Skeletal muscle tissue (tissue), 4 donors: Measurements from ENCODE around the gene STIM2. TPM values are rescaled to one million over a fixed set of nuclear protein-coding genes. Genes with fewer than 3 reads are reported as not detected.
"Not testable (repeated sequence)": the region's sequence is repeated elsewhere in the genome, so short reads cannot be mapped to it uniquely, and the experiment has no call there.

Experiments used
- H3K27ac ChIP-seq: one replicate; pipeline ENCODE4 v1.7.0; 2013; ENCODE audit warnings: mild to moderate bottlenecking, low read depth, low read length, inconsistent platforms
- H3K27me3 ChIP-seq, 3 donors: one replicate each; pipeline ENCODE4 v1.7.0; 2013; ENCODE audit warnings: low read length in 3 of 3; ENCODE audit not compliant: control insufficient read depth in 3 of 3, insufficient read depth in 3 of 3
- H3K36me3 ChIP-seq, 3 donors: one replicate each; pipeline ENCODE4 v1.7.0; 2013; ENCODE audit warnings: low read length in 3 of 3; ENCODE audit not compliant: control insufficient read depth in 3 of 3, insufficient read depth in 3 of 3
- H3K4me1 ChIP-seq, 3 donors: one replicate each; pipeline ENCODE4 v1.7.0; 2013; ENCODE audit warnings: low read length in 3 of 3, mild to moderate bottlenecking in 3 of 3; ENCODE audit not compliant: control insufficient read depth in 3 of 3, insufficient read depth in 3 of 3
- H3K4me3 ChIP-seq, 3 donors: one replicate each; pipeline ENCODE4 v1.7.0; 2013; ENCODE audit warnings: low read length in 3 of 3
- H3K9ac ChIP-seq, 3 donors: one replicate each; pipeline ENCODE4 v1.7.0; 2013; ENCODE audit warnings: low read length in 3 of 3, mild to moderate bottlenecking in 3 of 3, moderate library complexity in 2 of 3, low read depth in 1 of 3
- H3K9me3 ChIP-seq, 3 donors: one replicate each; pipeline ENCODE4 v1.7.0; 2013; ENCODE audit warnings: low read length in 3 of 3; ENCODE audit not compliant: control insufficient read depth in 3 of 3
- total RNA-seq: library from RNA; depleted of rRNA; stranded (reverse); fragments of >200 nt; gene quantifications from one replicate; pipeline ENCODE4 v1.2.3, GENCODE V29; 2014
- donor health status: Osteomylitis.

The STIM2 gene
- total RNA-seq, 1 donor from 2014 or later: 16.2 TPM

GRCh38 chr4:26958925-26959653 is 98.4 kb downstream of the STIM2 start:
- H3K9me3 ChIP-seq: no peaks in the 10 kb centered on the region
- H3K4me1 ChIP-seq: no peaks in the 10 kb centered on the region
- no peak overlapping the region for H3K27ac ChIP-seq
- H3K36me3 ChIP-seq: no peaks in the 10 kb centered on the region
- H3K9ac ChIP-seq: no peak overlapping the region
- H3K27me3 ChIP-seq: no peaks in the 10 kb centered on the region
- no peak overlapping the region for H3K4me3 ChIP-seq

DNA sequence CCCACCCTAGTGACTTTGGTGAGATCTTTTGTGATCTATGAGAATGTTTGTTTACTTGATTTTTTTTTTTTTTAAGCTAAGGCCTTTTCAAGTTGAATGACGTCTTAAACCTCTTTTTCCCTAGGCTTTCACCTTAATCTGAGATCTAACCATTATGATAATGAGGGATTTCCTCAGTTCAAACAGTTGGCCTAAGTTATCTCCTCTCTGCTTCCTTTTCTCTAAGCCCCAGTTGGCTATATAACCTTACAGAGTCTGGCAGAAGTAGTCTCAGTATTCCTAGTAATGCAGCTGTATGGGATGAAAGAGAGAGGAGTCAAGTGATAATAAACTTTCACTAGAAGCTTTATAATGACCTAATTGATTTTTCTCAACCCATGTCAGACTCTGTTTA is 99.0 kb downstream of the STIM2 start:
- Histone ChIP-seq H3K9ac (no peak overlapping the region), H3K27ac (no peak overlapping the region)

DNA sequence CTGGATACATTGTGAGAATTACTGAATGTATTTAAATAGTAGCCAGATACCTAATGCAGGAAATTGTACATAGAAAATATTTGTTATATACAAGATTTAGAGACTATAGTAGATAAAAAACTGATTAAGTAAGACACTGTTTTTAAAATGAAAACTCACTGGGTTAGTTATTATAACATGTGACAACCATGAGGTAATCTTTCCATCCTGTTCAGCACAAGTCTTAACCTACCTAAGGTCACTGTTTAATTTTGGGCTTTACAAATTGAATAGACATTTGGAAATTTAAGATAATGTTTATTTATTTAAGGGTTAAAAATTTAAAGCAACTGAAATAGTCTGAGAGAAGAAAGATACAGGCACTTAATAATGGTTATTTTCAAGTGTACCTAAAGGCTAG is 102.1 kb downstream of the STIM2 start:
- Histone ChIP-seq H3K4me1 (no peaks in the 10 kb centered on the region), H3K4me3 (no peak overlapping the region), H3K27me3 (no peaks in the 10 kb centered on the region), H3K36me3 (no peaks in the 10 kb centered on the region), H3K9me3 (no peaks in the 10 kb centered on the region), H3K9ac (no peak overlapping the region), H3K27ac (no peak overlapping the region)

More for the DNA sequence above, 99.0 kb downstream of the STIM2 start:
- H3K27me3 ChIP-seq: no peaks in the 10 kb centered on the region
- H3K4me3 ChIP-seq: no peak overlapping the region
- no peaks in the 10 kb centered on the region for H3K9me3 ChIP-seq
- no peaks in the 10 kb centered on the region for H3K4me1 ChIP-seq
- H3K36me3 ChIP-seq: no peaks in the 10 kb centered on the region

GRCh38 chr4:26964512-26964911 is 103.9 kb downstream of the STIM2 start:
- H3K9me3 ChIP-seq: no peaks in the 10 kb centered on the region
- no peak overlapping the region for H3K4me3 ChIP-seq
- H3K4me1 ChIP-seq: no peaks in the 10 kb centered on the region
- no peaks in the 10 kb centered on the region for H3K36me3 ChIP-seq
- H3K27me3 ChIP-seq: no peaks in the 10 kb centered on the region
- no peak overlapping the region for H3K9ac ChIP-seq
- H3K27ac ChIP-seq: no peak overlapping the region

DNA sequence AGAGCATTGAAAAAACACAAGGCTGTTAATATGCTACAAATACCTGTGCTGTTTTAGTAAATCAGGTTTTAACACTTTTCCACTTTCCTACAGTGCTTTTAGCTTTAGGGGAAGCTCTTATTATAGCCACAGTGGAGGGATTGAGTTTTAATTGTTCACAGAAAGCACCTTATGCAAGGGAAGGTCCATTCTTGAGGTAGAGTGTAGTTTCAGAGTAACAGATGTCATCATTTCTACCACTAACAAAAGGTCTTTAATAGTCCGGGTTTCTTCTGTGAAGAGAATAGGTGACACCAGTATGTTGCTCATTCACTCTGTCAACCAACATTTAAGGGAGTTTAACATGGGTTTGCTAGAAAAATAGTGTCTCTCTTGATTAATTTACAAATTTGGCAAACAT is 104.4 kb downstream of the STIM2 start:
- Histone ChIP-seq H3K4me1 (no peaks in the 10 kb centered on the region), H3K4me3 (no peak overlapping the region), H3K9ac (no peak overlapping the region), H3K27me3 (no peaks in the 10 kb centered on the region), H3K27ac (no peak overlapping the region), H3K36me3 (no peaks in the 10 kb centered on the region), H3K9me3 (no peaks in the 10 kb centered on the region)

DNA sequence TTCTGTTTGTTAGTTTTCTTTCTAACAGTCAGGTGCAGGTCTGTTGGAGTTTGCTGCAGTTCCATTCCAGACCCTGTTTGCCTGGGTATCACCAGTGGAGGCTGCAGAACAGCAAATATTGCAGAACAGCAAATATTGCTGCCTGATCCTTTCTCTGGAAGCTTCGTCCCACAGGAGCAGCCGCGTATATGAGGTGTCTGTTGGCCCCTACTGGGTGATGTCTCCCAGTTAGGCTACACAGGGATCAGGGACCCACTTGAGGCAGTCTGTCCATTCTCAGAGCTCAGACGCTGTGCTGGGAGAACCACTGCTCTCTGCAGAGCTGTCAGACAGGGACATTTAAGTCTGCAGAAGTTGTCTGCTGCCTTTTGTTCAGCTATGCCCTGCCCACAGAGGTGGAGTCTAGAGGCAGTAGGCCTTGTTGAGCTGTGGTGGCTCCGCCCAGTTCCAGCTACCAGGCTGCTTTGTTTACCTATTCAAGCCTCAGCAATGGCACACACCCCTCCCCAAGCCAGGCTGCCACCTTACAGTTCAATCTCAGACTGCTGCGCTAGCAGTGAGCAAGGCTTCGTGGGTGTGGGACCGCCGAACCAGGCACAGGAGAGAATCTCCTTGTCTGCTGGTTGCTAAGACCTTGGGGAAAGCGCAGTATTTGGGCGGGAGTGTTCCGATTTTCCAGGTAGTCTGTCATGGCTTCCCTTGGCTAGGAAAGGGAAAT is 115.0 kb downstream of the STIM2 start:
- H3K4me1 ChIP-seq, H3K9ac ChIP-seq, H3K4me3 ChIP-seq, H3K27me3 ChIP-seq, H3K27ac ChIP-seq, H3K36me3 ChIP-seq, H3K9me3 ChIP-seq: not testable (repeated sequence)

- no peaks in the 10 kb centered on the region for H3K27me3 ChIP-seq
- no peaks in the 10 kb centered on the region for H3K36me3 ChIP-seq
- H3K4me3 ChIP-seq: no peak overlapping the region
- H3K9me3 ChIP-seq: no peaks in the 10 kb centered on the region
- H3K4me1 ChIP-seq: no peaks in the 10 kb centered on the region
- H3K27ac ChIP-seq: no peak overlapping the region
- no peak overlapping the region for H3K9ac ChIP-seq
Observed at GRCh38 chr4:26978387-26979053, 117.9 kb downstream of the STIM2 start.

- Histone ChIP-seq H3K4me1 (peaks cover 3 to 10% (median 7%) of the 10 kb centered on the region in 3 donors), H3K9me3 (no peaks in the 10 kb centered on the region), H3K27me3 (no peaks in the 10 kb centered on the region), H3K36me3 (no peaks in the 10 kb centered on the region), H3K9ac (no peak overlapping the region), H3K4me3 (no peak overlapping the region), H3K27ac (no peak overlapping the region)
Observed at GRCh38 chr4:26984896-26985295, 124.3 kb downstream of the STIM2 start.

- Histone ChIP-seq H3K9ac (no peak overlapping the region), H3K27ac (no peak overlapping the region), H3K4me3 (no peak overlapping the region), H3K4me1 (peaks cover 3 to 10% (median 7%) of the 10 kb centered on the region in 3 donors), H3K9me3 (no peaks in the 10 kb centered on the region), H3K27me3 (no peaks in the 10 kb centered on the region), H3K36me3 (no peaks in the 10 kb centered on the region)
Observed at GRCh38 chr4:26985873-26986272, 125.2 kb downstream of the STIM2 start.

DNA sequence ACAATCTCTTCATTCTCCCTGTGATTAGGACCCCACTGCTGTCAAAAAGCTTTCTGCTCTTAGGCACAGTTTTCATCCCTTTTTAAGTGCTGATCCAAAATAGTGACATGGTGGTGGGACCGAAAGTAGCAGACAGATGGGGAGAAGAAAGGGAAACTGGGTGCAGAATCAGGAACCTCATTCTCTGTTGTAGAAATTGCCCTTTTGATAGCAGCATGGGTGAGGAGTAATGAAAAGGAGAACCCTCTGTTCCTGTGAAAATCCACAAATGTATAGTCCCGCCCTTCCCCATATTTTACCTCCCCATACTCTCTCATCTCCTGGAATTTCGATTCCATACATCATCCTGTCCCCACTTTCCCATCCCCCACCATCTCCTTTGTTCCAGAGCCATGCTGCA is 126.5 kb downstream of the STIM2 start:
- H3K27me3 ChIP-seq: no peaks in the 10 kb centered on the region
- H3K4me1 ChIP-seq: peaks cover 3 to 10% (median 7%) of the 10 kb centered on the region in 3 donors
- no peak overlapping the region for H3K4me3 ChIP-seq
- H3K9ac ChIP-seq: no peak overlapping the region
- no peak overlapping the region for H3K27ac ChIP-seq
- no peaks in the 10 kb centered on the region for H3K36me3 ChIP-seq
- H3K9me3 ChIP-seq: no peaks in the 10 kb centered on the region
